ENCODE results near the gene MVD.
A peak's percentile ranks its signal among the peaks of the same experiment; 100 is the strongest.

Gene MVD

DNA sequence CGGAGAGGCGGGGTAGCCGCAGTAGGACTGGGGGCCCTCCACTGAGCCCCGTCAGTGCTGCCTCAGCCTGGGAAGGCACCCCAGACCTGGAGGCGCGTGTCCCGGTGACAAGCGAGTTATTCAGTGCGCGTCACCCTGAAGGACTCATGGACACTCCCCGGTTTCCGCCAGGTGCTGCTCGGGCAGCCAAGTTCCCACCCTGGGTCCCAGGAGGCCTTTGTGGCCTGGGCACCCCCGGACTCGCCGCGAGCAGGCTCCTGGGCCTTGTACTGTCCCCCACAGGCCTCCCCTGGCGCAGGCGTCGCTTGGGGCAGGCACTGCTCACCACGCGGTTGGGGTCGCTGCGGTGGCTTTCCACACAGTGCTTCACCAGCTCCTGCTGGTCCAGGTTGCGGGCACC, 35.8 kb upstream of the MVD start:
- intact Hi-C loops (cut with DNase I) = no loop called here
- no peak for DNase-seq

- intact Hi-C loops (cut with DNase I) = no loop called here
Observed at GRCh38 chr16:88697831-88698615, 35.1 kb upstream of the MVD start.

GRCh38 chr16:88697116-88697830, 34.4 kb upstream of the MVD start:
- no peak for DNase-seq
- intact Hi-C loops (cut with DNase I) = no loop called here

More at GRCh38 chr16:88697831-88698615, 35.1 kb upstream of the MVD start:
- no peak for DNase-seq

DNA sequence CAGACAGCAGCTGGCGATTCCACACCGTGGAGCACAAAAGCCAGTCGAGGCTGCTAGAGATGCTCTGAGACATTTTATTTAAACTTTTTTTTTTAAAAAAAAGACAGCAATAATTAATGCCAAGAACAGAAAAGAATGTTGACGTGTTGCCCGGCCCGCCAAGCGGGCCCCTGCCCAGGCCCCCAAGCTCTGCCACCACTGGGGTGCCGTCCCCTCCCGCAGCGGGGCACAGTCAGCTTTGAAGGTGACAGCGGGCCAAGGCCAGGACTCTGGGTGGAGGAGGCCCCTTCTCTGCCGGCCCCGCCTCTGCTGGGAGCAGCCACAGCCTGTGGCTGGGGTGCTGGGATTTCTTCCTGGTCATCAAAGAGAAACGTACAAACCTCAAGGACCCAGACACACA, 33.5 kb upstream of the MVD start:
- intact Hi-C loops (cut with DNase I) = no loop called here
- no peak for DNase-seq

DNA sequence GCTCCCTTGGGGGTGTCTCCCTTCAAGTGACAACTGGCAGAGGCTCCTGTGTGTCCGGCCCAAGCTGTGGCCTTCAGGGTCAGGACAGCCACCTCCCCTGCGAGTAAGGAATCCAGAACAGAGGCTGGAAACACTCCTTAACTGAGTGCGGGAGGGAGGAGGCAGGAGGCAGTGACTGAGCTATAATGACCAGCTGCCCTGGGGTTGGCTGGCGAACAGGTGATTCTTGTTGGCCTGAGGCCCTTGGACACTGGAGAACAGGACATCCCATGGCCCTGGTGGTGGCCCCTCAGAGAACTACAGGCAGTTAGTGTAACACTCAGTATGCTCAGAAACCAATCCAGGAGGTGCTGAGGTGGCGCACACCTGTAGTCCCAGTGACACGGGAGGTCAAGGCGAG, 32.9 kb upstream of the MVD start:
- intact Hi-C loops (cut with DNase I) = no loop called here
- no peak for DNase-seq

- DNase-seq = no peak
- intact Hi-C loops (cut with DNase I) = no loop called here
Observed at GRCh38 chr16:88695218-88695617, 32.3 kb upstream of the MVD start.

- DNase-seq = no peak
- intact Hi-C loops (cut with DNase I) = no loop called here
Observed at GRCh38 chr16:88694221-88695087, 31.6 kb upstream of the MVD start.

DNA sequence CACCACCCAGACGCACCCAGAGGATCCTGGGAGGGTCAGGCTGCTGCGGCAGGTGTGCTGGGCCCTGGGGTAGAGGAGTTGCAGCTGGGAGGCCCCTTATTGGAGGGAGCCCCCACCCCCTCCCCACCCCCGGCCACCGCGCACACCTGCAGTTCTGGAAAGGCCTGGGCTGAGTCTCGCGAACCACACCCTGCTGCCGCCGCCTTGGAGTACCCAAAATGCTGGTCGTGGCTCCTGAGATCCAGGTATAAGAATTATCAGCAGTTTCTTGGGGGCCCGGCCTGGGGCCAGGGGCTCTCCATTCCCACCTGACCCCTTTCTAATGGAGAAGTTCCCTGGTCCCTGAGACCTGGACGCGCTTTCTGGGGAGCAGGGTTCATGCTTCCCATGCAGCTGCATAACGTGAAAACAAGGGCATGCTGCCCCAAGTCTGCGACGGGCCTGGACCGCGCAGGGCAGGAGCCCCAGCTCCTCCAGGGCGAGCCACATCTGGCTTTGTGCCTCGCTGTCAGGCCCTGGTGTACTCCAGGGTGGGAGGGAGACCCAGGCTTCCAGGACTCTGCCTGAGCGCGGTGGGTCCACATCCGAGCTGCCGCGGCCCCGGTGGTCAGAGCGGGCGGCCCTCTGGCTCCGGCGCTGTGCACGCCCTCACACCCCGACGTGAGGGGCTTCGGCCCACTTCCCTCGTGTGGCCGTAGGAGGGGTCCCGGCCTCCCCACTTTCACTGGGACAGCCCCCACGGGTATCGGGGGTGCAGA, 30.7 kb upstream of the MVD start:
- no peak for DNase-seq
- intact Hi-C loops (cut with DNase I) = no loop called here

DNA sequence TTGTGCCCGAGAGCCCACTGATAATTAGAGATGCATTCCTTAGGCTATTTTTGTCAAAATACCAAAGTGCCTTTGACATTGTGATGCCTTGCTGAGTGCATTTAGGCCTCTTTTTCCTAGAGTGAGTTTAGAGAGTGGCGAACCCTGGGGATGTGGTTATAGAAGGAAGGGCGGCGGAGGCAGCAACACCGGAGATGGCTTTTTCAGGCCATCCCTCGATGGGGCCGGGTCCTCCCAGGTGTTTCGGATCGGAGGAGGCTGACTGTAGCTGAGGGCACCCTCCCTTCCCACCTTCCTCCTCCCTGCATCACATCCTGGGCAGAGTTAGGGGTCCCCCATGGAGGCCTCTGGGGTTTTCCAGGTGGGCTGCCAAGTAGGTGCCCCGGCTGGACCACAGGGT, 30.0 kb upstream of the MVD start:
- intact Hi-C loops (cut with DNase I) = no loop called here
- no peak for DNase-seq

DNA sequence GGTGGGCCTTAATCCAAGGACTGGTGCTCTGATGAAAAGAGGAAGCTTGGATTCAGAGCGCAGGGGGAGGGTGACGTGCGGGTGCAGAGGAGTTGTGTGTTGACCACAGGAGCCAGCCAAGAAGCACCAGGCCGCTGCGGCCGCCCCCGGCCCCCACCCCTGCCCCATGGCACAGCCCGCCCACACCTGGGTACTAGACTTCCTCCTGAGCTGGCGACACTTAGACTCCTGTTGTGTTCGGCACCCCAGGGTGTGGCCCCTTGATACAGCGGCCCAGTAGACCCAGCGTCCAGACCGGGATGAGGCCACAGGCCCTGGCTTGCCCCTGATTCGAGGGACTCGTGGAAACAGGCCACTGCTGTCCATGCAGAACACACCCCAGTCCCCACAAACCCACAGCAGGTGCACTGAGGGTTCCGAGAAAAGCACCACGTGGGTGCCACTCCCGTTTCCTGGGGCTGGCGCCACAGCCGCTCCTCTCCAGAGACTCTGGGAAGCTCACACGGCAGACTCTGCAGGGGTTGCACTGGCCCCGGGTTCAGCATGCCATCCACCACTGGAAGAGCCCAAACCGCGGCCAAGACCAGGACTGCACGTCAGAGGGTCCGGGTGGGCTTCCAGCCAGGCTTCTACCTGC, 29.2 kb upstream of the MVD start:
- peak in 10 of 42 donors; percentile 17 to 60 (median 48) for DNase-seq
- intact Hi-C loops (cut with DNase I) = no loop called here

DNA sequence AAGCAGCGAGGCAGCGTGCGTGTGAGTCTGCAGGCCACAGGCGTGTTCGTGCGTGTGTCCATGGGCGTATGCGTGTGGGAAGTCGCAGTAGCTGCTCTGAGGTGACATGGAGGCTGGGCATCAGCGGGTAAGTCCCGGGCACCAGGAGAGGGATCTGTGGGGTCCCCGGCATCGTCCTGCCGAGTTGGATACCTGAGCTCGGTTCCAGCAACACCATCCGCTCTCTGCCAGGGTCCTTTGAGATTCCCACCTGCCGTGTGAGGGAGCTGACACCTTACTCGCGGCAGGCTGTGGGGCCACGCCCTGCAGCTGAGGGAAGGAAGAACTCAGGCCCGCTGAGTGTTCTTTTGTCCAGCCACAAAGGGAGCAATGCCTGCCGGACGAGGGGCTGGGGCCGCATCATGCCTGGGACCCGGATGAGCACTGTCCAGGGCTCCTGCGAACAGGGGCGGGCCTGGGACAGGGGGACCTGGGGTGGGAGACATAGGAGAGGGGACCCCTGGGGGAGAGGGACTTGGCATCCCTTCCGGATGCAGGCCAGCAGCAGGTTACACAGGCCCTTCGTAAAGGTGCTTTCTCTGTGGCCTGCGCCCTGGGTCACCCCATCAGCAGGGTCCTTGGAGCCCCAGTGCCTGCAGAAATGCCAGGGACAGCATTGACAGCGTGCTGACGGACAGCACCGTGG, 28.4 kb upstream of the MVD start:
- intact Hi-C loops (cut with DNase I) = no loop called here
- DNase-seq = no peak

- DNase-seq = no peak
- intact Hi-C loops (cut with DNase I) = no loop called here
Observed at GRCh38 chr16:88690341-88691128, 27.6 kb upstream of the MVD start.

- intact Hi-C loops (cut with DNase I) = no loop called here
- DNase-seq = peak in 16 of 42 donors; percentile 23 to 64 (median 45)
Observed at GRCh38 chr16:88688013-88688778, 25.3 kb upstream of the MVD start.

GRCh38 chr16:88687676-88688012, 24.8 kb upstream of the MVD start:
- DNase-seq = no peak
- intact Hi-C loops (cut with DNase I) = no loop called here

DNA sequence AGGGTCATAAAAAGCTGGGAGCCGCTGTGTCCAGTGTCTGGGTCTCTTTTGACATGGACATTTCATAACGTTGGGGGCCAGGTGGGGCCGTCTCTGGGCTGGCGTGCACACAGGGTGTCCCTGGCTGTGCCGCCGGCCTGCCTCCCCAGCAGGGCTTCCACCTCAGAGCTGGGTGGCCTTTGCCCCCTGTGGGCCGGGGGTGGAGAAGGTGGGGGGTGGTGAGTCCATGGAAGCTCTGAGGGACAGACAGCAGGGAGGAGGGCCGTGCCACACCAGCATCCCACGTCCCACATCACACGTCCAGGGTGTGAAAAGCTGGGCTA, 24.3 kb upstream of the MVD start:
- DNase-seq = no peak
- intact Hi-C loops (cut with DNase I) = no loop called here

- DNase-seq = peak in 39 of 42 donors; percentile 41 to 84 (median 67)
- intact Hi-C loops (cut with DNase I) = no loop called here
Observed at GRCh38 chr16:88686439-88687253, 23.8 kb upstream of the MVD start, which contains the start of gene SNAI3. Gene SNAI3, minus strand, starts transcription at chr16:88686507. Its CDS starts 101 bp downstream, at chr16:88686406.
